HG03280 (cell line): Measurements from ENCODE around the gene COMMD3.

Experiments used
- ATAC-seq: cut with Tn5 transposase; IDR thresholded peaks from one replicate; pipeline ENCODE4 v1.9.1; 2021; ENCODE audit warnings: mild to moderate bottlenecking, moderate library complexity; ENCODE audit not compliant: unreplicated experiment

COMMD3 gene

GRCh38 chr10:22319547-22319979 lies 3.4 kb downstream of the COMMD3 start:
- no peak for ATAC-seq

DNA sequence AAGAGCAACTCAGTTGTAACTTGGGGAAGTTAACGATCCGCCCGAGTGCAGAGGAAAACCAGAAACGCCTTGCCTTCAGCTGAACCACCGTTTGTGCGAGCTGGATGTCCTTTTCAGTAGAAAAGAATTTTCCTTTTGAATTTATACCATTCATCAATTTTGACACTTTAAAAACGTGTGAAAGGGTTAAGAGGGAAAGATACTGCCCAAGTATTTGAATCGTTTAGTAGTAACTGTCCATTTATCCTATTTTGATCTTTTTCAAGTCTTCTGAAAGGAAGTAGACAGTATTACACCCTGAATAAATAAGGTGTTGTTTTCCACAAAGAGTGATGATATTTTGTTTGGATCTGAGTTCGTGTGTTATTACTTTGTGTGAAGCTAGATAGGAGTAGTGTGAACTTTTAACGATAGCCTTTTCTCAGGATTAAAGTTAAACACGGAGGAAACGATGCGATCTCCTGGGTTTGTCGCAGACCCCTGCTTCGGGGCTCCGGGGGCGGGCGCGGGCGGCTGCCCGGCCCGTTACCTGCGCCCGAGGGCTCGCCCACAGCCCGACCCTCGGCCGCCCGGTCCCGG lies 3.9 kb downstream of the COMMD3 start:
- no peak for ATAC-seq

- peak; percentile 24 for ATAC-seq
These were observed 4.5 kb downstream of the COMMD3 start, which contains the start of gene BMI1 for GRCh38 chr10:22320591-22321155. Gene BMI1, plus strand, starts transcription at chr10:22321099. Its CDS starts 5,351 bp downstream, at chr10:22326450.

DNA sequence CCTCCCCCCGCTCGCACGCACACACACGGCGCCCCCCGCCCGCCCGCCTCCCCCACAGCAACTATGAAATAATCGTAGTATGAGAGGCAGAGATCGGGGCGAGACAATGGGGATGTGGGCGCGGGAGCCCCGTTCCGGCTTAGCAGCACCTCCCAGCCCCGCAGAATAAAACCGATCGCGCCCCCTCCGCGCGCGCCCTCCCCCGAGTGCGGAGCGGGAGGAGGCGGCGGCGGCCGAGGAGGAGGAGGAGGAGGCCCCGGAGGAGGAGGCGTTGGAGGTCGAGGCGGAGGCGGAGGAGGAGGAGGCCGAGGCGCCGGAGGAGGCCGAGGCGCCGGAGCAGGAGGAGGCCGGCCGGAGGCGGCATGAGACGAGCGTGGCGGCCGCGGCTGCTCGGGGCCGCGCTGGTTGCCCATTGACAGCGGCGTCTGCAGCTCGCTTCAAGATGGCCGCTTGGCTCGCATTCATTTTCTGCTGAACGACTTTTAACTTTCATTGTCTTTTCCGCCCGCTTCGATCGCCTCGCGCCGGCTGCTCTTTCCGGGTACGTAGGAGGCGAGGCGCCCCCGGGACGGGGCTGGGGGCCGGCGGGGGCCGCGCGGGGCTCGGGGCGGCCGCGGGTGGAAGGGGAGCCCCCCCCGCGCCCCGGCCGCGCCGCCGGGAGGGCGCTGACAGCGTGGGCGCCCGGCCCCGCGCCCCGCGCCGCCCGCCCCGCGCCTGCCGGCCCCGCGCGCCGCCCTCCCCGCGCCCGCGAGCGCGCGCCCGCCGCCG lies 5.2 kb downstream of the COMMD3 start:
- ATAC-seq: peak; percentile 28

GRCh38 chr10:22321924-22322640 lies 5.9 kb downstream of the COMMD3 start:
- no peak for ATAC-seq

GRCh38 chr10:22322641-22323160 lies 6.5 kb downstream of the COMMD3 start:
- no peak for ATAC-seq

DNA sequence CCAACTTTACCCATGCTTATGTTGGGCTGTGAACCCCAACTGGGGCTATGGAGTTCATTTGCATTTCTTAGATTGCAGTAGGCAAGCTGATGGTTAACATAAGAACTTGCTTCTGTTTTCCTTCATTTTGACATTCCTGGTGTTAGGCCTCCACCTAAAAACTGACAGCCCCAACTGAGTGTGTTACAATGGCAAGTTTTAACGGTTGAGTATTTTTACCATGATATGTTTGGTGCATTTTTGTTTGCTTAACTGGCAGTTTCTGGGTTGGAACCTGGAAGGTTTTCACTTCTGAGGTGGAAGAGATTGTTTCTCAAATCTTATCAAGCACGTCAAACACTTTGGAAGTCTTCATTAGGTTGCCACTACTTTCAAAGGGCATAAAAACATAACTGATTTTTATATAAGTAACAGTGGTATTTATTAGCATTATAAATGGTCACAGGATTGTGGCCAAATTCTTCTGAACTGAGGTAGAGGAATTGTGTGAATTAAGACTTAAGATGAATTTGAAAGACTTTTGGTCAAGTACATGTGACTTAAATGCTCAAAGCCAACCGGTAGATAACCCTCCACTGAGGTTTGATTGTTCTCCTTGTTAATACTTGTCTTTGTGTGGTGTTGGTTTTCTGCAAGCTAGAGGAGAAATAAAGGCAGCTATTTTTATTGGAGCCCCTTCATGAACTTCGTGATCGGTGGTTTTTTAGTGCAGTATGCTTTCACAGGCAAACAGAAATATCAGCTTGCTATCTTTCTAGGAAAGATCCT lies 7.5 kb downstream of the COMMD3 start:
- no peak for ATAC-seq

DNA sequence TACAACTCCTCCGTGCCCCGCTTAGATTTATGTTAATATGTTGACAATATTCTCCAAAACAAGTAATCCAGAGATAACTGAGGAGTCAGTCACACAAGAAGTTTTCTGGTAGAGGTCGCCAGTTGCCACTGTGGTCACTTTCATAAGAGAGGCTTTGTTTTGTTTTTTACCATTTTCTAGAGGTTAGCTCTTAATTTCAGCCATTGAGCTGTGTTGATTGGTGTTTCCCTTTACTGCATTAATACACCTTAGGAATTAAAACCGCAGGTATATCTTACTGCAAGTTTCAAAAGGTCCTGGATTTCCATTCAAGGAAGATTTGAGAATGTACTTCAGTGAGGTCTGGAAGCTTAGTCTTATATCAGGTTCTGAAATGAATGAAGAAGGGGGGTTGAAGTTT lies 8.2 kb downstream of the COMMD3 start:
- ATAC-seq: no peak

DNA sequence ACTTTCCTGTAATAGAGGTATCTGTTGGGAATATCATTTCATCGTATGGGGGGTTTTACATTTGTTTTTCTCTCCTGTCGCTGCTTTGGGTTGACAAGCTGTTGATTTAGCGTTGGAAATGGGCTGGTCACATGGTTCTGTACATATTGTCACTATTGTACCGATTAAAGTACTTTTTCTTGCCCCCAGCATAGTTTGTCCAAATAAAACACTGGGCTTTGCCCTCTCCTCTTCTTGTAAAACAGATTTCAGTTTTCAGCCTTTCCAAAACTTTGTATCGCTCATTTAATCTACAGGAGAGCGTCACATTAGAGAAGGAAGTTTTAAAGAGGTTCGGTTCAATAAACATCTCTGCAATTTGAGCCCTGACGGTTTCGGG lies 8.7 kb downstream of the COMMD3 start:
- ATAC-seq: no peak

GRCh38 chr10:22325272-22326144 lies 9.3 kb downstream of the COMMD3 start:
- ATAC-seq: peak; percentile 48

- ATAC-seq: no peak
These were observed 10.0 kb downstream of the COMMD3 start for GRCh38 chr10:22326145-22326702.

GRCh38 chr10:22329150-22329549 lies 13.0 kb downstream of the COMMD3 start:
- no peak for ATAC-seq

DNA sequence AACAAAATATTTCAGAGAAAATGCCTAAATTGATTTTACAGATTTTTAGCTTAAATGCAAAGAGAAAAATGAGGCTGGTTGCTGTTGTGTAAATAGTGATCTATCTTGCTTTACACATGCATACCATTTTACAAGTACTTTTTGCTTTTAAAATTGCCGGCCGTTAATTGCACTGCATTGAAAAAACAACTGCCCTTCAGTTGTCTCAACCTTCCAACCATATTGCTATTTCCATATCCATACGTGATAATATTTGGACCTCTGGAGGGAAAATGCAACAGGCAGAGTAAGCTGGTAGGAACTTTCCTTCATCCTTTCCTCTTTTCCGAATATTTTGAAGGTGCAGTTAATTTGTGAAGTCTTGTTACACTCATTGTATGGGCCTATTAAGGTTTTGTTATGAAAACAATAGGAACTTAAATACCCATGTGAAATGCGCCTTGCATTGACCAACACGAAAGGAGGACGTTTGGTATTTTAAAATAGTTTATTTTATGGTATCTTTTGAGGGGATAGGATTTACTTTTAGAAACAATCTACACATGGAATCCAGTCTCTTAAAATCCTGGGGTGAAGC lies 16.0 kb downstream of the COMMD3 start:
- no peak for ATAC-seq

GRCh38 chr10:22333167-22333974 lies 17.2 kb downstream of the COMMD3 start:
- no peak for ATAC-seq

DNA sequence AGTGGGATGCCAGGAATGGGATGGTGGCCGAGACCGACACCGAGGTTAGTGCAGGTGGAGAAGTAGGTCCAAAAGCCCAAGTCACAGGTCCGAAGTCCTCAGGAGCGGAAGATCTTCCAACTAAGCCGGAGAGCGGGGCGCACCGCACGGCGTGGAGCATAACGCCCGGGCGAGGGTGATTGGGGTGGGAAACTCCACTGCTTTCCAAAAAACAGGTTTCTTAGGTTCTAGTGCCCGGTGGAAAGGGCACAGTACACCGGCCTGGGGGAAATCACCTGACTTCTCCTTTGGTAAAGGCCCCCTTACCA lies 17.7 kb downstream of the COMMD3 start:
- ATAC-seq: no peak

DNA sequence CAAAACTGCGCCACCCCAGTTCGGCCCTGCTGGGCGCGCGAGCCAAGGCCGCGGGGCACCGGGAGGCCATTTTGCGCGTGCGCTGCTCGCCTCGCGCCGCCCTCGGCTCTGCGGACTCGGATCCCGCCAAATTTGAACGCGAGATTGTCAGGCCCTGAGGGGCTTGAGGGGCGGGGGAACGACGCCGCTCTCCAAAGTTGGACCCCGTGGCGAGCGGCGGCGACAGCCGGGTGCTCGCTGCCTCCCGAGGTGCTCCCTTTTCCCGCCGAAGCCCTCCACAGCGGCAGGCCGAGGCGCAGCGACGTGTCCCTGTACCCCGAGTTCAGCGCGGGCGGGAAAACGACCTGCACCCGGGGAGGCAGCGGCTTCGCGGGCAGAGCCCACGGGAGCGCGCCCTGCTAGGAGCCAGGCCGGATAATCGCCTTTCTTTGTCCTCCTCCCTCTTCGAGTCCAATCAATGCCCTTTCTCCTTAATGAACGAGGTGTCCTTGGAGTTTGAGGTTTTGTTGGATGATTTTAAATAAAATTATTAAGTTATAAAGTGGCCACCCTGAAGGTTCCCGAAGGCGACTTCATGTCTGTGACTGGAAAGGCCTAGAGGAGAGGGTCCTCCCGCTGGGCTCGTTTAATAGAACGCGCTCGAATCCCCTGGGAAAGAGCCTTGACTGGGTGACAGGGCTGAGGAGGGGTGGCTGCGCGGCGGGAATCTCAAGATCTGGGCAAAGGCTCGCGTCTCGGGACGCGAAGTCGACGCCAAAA lies 18.4 kb downstream of the COMMD3 start:
- ATAC-seq: no peak

DNA sequence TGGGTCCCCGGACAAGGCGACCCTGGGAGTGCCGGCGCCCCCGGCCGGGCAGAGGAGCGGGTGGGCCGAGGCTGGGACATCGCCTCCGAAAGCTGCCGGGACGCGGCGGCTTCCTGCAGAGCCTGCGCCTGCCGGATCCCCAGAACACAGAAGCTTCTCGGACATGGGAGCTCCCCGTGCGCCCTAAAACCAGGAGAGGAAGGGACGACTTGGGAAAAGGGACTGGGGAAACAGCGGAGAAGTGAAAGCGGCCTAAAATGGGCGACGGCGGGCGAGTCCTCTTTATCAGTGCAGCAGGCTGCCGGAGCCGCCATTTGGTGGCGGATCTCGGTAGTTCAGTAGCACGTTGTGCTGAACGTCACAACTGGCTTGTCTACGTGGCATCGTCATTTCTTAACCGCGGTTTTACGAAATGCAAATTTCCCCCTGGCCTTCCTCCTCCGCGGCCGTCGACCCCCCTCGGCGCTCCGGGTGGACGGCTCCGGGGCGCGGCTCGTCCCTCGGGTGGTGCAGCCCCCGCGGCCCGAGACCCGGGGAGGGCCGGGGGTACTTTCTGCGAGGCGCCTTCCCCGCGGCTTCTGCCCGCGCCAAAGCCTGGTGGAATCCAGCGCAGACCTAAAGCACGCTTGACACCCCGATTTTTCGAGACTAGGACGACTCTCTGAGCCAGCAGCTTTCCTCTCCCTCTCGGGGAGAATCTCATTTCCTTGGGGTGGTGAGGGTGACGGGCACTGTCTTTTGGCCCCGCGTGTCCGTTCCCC lies 19.2 kb downstream of the COMMD3 start:
- peak; percentile 51 for ATAC-seq
